Coronary artery (tissue), 2 donors: ENCODE measurements around the gene TLX3.
"Not testable (repeated sequence)": the region's sequence is repeated elsewhere in the genome, so short reads cannot be mapped to it uniquely, and the experiment has no call there.

Experiments
- DNase-seq: peaks from one replicate; pipeline ENCODE4 v3.0.0-alpha.2; 2017; ENCODE audit warnings: low spot score
- H3K27ac ChIP-seq, 2 donors: fragments of 200-600 bp; sonication (generic); one replicate each; pipeline ENCODE4 v1.5.1; 2016 to 2019
- H3K4me3 ChIP-seq: fragments of 200-600 bp; sonication (generic); 2 replicates; pipeline ENCODE4 v1.5.1; 2016; ENCODE audit warnings: mild to moderate bottlenecking, moderate library complexity
- TF ChIP-seq, protein P1 (sequence below): fragments of 200-600 bp; sonication (generic); IDR thresholded peaks from one replicate; pipeline ENCODE4 v1.5.1; 2019; ENCODE audit warnings: antibody characterized with exemption

Gene TLX3

DNA sequence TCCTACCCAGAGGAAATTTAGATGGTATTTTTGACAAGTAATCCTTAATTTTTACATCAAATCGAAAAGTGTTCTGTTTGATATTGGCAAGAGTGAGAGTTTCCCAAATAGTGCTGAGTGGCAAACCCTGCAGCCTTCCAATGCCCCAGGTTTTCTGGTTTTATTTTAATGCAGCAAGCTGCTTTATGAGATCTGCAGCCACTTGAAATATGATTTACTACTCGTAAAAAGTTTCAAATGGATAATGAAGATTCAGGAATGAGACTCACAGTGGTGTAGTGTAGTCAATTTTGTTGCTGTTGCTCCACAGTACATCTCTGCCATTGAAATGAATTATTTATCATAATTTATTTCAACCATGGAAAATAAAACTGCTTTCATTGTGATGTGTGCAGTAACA is 23.6 kb upstream of the TLX3 start:
- TF ChIP-seq, protein P1, sequence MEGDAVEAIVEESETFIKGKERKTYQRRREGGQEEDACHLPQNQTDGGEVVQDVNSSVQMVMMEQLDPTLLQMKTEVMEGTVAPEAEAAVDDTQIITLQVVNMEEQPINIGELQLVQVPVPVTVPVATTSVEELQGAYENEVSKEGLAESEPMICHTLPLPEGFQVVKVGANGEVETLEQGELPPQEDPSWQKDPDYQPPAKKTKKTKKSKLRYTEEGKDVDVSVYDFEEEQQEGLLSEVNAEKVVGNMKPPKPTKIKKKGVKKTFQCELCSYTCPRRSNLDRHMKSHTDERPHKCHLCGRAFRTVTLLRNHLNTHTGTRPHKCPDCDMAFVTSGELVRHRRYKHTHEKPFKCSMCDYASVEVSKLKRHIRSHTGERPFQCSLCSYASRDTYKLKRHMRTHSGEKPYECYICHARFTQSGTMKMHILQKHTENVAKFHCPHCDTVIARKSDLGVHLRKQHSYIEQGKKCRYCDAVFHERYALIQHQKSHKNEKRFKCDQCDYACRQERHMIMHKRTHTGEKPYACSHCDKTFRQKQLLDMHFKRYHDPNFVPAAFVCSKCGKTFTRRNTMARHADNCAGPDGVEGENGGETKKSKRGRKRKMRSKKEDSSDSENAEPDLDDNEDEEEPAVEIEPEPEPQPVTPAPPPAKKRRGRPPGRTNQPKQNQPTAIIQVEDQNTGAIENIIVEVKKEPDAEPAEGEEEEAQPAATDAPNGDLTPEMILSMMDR: no peak
- no peak overlapping the region for H3K4me3 ChIP-seq
- no peak overlapping the region for H3K27ac ChIP-seq
- no peak for DNase-seq

DNA sequence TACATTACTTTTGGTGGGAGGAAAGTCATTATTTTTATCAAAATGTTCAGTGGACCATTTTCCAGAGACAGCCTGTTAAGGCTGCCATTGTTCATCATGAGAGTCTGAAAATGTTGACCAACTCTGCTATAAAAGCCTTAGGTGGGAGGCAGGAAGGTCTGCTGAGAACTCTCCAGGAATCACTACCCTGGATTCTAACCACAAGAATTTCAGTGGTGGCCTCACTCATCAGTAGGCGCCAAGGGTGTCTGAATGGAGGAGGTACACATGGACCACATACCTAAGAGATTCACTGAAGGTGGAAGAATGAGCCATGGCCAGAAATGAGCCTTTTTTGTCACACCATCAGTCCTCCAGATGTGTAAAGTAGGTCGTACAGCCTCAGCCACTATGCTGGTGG is 21.0 kb upstream of the TLX3 start:
- no peak for DNase-seq
- Histone ChIP-seq H3K27ac (no peak overlapping the region), H3K4me3 (no peak overlapping the region)
- TF ChIP-seq, protein P1: no peak

DNA sequence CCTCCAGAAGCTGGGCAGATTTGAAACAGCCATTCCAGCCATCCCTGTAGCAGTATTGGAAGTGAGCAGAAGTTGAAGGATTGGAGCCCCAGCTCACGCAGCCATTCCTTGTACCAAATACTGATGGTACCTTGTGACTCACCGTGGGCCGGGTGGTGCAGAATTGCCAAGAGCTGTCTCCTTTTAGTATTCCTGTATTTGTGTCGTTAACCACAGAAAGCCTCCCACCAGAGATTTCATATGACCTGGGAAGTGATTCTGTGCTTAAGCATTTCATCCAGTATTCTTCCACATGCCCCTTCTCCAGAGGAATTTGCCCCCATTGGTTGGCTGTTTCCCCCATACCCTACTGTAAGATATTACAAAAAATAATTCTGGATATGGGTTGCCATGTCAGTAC is 17.7 kb upstream of the TLX3 start:
- Histone ChIP-seq H3K4me3 (no peak overlapping the region), H3K27ac (no peak overlapping the region)
- no peak for DNase-seq
- TF ChIP-seq, protein P1: no peak

DNA sequence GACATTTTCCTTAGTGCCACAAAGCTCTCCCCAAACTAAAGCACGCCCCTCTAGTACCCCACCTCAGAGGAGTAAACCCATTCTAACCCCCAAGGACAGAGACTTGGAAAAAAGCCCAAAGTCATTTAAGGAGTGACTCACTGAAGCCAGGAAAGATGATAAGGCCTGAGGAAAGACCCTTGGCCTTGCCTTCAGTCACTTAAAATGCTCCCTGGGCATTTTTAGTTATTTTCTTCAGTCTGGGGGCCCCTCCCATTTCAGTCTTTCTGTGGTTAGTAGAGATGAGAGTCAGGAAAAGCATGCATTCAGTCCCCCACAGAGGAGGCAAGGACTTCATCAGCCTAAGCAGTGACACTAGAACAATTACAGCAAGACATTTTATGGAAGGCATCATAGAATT is 13.7 kb upstream of the TLX3 start:
- Histone ChIP-seq H3K4me3 (no peak overlapping the region), H3K27ac (no peak overlapping the region)
- TF ChIP-seq, protein P1: no peak
- no peak for DNase-seq

DNA sequence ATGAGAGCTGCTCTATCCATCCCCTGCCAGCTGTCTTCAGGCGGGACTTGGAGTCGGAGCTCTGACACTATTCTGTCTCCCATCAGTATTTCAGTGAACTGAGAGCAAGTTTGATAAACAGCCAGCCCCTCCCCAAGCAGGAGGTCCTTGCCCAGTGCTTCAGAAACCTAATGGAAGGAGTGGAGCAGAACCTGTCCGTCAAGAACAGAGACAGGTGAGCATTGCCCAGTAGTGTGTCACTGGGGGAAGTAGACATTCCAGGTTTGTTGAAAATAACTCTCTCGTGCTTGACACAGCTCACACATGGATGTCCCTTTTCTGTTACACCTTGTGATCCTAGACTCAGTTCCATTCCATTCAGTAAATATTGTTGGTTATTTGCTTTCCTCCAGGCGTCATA is 13.2 kb upstream of the TLX3 start:
- TF ChIP-seq, protein P1: no peak
- no peak for DNase-seq
- no peak overlapping the region for H3K27ac ChIP-seq
- no peak overlapping the region for H3K4me3 ChIP-seq

DNA sequence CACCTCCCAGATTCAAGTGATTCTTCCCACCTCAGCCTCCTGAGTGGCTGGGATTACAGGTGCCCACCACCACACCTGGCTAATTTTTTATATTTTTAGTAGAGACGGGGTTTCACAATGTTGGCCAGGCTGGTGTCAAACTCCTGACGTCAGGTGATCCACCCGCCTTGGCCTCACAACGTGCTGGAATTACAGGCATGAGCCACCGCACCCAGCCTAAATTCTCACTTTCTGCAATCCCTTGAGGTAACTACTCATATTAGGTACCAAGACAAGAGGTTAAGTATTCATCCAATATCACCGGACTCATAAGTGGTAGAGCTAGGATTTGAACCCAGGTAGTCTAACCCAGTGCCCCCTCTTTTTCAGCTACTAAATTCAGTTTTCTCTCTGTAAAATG is 11.1 kb upstream of the TLX3 start:
- H3K4me3 ChIP-seq, DNase-seq, H3K27ac ChIP-seq: not testable (repeated sequence)

DNA sequence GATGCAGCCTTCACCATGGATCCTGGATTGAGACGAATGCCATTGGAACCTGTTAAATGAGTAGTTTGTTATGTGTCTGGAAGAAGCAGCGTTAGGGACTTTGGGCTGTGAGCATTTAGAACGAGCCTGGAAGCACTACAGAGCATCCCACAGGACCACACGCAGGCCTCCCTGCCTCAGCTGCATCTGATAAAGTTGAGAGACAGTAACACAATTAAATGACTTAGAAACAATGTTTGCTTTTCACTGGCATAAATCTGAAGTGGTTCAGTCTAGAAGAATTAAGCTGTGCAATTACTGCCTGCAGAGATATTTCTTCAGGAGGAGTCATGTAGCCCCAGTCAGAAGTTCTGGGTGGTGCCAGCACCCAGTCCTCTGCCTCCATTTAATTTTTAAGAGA is 9.8 kb upstream of the TLX3 start:
- DNase-seq: no peak
- Histone ChIP-seq H3K4me3 (no peak overlapping the region), H3K27ac (no peak overlapping the region)
- TF ChIP-seq, protein P1: no peak

DNA sequence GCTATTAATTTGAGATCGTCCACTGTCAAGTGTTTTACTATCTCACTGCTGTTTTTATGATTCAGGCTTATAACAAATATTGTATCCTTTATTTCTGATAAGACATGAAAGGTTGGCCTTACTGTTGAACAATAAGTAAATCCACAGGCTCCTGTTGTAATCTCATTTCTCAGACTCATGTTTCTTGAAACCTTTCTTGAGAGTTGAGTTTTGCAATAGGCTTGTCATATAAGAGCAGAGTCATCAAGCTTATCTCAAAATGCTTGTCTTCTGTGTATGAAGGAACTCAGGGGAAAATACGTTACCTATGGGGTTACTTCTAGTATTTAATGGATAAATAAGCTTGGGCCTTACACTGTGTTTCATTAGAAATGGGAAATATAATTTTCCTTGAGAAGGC is 9.2 kb upstream of the TLX3 start:
- Histone ChIP-seq H3K4me3 (no peak overlapping the region), H3K27ac (no peak overlapping the region)
- no peak for DNase-seq
- TF ChIP-seq, protein P1: no peak
